ENCODE data around the gene TMCC3. TPM values are rescaled to one million over a fixed set of nuclear protein-coding genes. Genes with fewer than 3 reads are reported as not detected.

TMCC3 gene
- total and polyA plus RNA-seq, 2 donors from 2014 or later, result 6.7 to 14.7 TPM

DNA sequence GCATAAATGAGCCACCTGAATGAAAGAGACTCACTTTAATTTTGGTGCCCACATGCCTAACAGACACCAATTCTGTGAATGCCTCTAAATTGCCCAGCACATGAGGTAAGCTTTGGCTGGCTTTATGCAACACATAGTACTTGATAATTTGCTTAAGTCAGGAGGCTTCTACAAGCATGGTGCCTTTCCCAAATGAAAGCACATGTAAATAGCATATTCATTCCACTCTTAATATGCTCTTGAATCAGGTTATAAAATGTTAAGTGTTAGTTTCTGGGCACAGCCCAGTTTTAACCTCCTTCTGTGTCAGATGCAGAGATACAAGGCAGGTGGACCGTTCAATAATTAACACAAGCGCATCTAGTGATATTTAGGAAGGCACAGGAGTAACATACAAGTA is 15.6 kb downstream of the TMCC3 start:
- intact Hi-C loops (cut with DNase I), result no loop called here
- H3K9ac ChIP-seq (ENCODE audit: low read length in 3 of 3), result no peak overlapping the region
- FAIRE-seq, result no peak

DNA sequence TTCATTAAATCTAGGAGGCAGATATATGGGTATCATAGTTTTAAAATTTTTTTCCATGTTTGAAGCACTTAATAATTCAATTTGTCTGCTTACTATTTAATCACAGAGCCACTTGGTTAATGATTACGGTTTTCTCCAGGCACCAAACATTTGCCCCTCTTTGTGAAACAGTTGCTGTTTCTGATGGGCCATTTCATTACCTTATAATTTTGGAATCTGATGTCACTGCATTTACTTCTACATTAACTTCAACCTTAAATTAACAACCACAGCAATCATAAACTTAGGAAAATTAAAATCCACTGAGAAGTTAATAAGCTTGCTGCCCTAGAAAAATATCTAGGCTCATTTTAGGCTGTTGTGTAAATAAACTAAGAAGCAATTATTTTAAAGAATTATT is 17.0 kb downstream of the TMCC3 start:
- Histone ChIP-seq H3K9me3 (ENCODE audit: control insufficient read depth in 2 of 3, insufficient read depth in 1 of 3, low read length in 3 of 3) (no peaks in the 10 kb centered on the region), H3K27me3 (ENCODE audit: control insufficient read depth, insufficient read depth, low read length) (no peaks in the 10 kb centered on the region), H3K4me1 (ENCODE audit: control insufficient read depth in 2 of 3, insufficient read depth in 2 of 3, low read depth in 1 of 3, low read length in 3 of 3) (peaks cover 5 to 11% (median 7%) of the 10 kb centered on the region in 3 donors), H3K9ac (ENCODE audit: low read length in 3 of 3) (no peak overlapping the region), H3K36me3 (ENCODE audit: control insufficient read depth in 2 of 3, insufficient read depth in 3 of 3, low read length in 3 of 3) (no peaks in the 10 kb centered on the region), H3K4me3 (ENCODE audit: low read length in 3 of 3) (no peak overlapping the region), H3K27ac (ENCODE audit: low read depth in 2 of 2, low read length in 2 of 2) (peak overlapping the region in 1 of 2 donors; percentile 29)
- no peak for FAIRE-seq
- intact Hi-C loops (cut with DNase I), result no loop called here
- TF ChIP-seq, protein P1, sequence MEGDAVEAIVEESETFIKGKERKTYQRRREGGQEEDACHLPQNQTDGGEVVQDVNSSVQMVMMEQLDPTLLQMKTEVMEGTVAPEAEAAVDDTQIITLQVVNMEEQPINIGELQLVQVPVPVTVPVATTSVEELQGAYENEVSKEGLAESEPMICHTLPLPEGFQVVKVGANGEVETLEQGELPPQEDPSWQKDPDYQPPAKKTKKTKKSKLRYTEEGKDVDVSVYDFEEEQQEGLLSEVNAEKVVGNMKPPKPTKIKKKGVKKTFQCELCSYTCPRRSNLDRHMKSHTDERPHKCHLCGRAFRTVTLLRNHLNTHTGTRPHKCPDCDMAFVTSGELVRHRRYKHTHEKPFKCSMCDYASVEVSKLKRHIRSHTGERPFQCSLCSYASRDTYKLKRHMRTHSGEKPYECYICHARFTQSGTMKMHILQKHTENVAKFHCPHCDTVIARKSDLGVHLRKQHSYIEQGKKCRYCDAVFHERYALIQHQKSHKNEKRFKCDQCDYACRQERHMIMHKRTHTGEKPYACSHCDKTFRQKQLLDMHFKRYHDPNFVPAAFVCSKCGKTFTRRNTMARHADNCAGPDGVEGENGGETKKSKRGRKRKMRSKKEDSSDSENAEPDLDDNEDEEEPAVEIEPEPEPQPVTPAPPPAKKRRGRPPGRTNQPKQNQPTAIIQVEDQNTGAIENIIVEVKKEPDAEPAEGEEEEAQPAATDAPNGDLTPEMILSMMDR (IDR thresholded peaks at IDR 0.05; ENCODE audit: borderline replicate concordance, extremely low read depth, insufficient read depth), result no peak
- DNase-seq, result peak in 2 of 5 donors; percentile 48 to 50

More for the DNA sequence above, 15.6 kb downstream of the TMCC3 start:
- no peak for DNase-seq
- Histone ChIP-seq H3K27ac (ENCODE audit: low read depth in 2 of 2, low read length in 2 of 2) (no peak overlapping the region), H3K36me3 (ENCODE audit: control insufficient read depth in 2 of 3, insufficient read depth in 3 of 3, low read length in 3 of 3) (no peaks in the 10 kb centered on the region), H3K4me1 (ENCODE audit: control insufficient read depth in 2 of 3, insufficient read depth in 2 of 3, low read depth in 1 of 3, low read length in 3 of 3) (peaks cover 5 to 11% (median 7%) of the 10 kb centered on the region in 3 donors), H3K9me3 (ENCODE audit: control insufficient read depth in 2 of 3, insufficient read depth in 1 of 3, low read length in 3 of 3) (no peaks in the 10 kb centered on the region), H3K4me3 (ENCODE audit: low read length in 3 of 3) (no peak overlapping the region), H3K27me3 (ENCODE audit: control insufficient read depth, insufficient read depth, low read length) (no peaks in the 10 kb centered on the region)
- TF ChIP-seq, protein P1 (IDR thresholded peaks at IDR 0.05; ENCODE audit: borderline replicate concordance, extremely low read depth, insufficient read depth), result no peak

DNA sequence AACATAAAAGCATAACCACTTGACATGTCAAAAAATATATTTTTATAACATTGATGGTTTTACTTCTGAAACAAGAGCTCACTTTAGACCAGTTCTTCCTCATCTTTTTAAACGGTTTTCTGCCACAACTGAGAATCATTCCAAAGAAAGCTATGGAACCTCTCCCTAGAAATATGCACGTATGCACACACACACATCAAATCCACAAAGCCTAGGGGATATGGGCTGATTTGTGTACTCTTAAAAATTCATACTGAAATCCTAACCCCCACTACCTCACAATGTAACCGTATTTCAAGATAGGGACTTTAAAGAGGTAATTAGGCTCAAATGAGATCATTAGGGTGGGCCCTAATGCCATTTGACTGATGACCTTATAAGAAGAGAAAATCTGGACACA is 19.3 kb downstream of the TMCC3 start:
- intact Hi-C loops (cut with DNase I), result no loop called here
- no peak overlapping the region for H3K4me3 ChIP-seq (ENCODE audit: low read length in 3 of 3)
- H3K27me3 ChIP-seq (ENCODE audit: control insufficient read depth, insufficient read depth, low read length), result no peaks in the 10 kb centered on the region
- H3K27ac ChIP-seq (ENCODE audit: low read depth in 2 of 2, low read length in 2 of 2), result no peak overlapping the region
- FAIRE-seq (no peak), DNase-seq (no peak)
- H3K4me1 ChIP-seq (ENCODE audit: control insufficient read depth in 2 of 3, insufficient read depth in 2 of 3, low read depth in 1 of 3, low read length in 3 of 3), result peaks cover 5 to 11% (median 9%) of the 10 kb centered on the region in 3 donors
- no peaks in the 10 kb centered on the region for H3K36me3 ChIP-seq (ENCODE audit: control insufficient read depth in 2 of 3, insufficient read depth in 3 of 3, low read length in 3 of 3)
- H3K9ac ChIP-seq (ENCODE audit: low read length in 3 of 3), result no peak overlapping the region
- no peaks in the 10 kb centered on the region for H3K9me3 ChIP-seq (ENCODE audit: control insufficient read depth in 2 of 3, insufficient read depth in 1 of 3, low read length in 3 of 3)
- TF ChIP-seq, protein P1 (IDR thresholded peaks at IDR 0.05; ENCODE audit: borderline replicate concordance, extremely low read depth, insufficient read depth), result no peak
